Left forelimb (tissue), 1 donor: ENCODE data around the gene UROC1.
"Not testable (repeated sequence)": the region's sequence is repeated elsewhere in the genome, so short reads cannot be mapped to it uniquely, and the experiment has no call there.

Experiments
- DNase-seq: peaks from one replicate; pipeline ENCODE4 v3.0.0-alpha.2; 2018; ENCODE audit warnings: low spot score

The UROC1 gene

DNA sequence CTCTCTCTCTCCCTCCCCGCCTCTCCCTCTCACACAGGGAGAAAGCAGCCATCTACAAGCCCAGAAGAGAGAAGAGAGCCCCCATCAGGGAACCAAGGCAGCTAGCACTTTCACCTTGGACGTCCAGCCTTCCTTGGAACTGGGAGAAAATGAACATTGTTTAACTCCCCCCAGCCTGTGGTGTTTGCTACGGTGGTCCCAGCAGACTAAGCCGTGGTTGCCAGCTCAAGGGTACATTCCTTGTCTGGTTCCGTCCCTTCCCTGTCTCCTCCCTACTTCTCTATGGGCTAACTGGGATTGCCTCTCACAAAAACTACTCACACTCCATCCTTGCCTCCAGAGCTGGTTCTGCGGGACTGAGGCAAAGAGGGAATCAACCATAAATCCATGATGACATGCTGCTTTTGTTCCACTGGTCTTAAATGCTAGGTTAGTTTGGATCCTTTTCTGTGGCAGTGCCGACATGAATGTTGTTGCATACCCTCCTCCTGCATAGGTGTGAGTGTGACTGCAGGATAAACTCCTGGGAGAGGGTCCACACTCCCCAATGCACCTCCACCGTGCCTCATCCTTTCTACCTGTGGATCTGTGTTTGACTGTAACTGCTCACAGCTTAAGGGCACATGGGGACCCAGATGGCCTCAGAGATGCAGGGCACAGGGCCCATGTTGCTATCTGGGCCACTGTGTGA lies 29.1 kb upstream of the UROC1 start:
- DNase-seq = no peak

DNA sequence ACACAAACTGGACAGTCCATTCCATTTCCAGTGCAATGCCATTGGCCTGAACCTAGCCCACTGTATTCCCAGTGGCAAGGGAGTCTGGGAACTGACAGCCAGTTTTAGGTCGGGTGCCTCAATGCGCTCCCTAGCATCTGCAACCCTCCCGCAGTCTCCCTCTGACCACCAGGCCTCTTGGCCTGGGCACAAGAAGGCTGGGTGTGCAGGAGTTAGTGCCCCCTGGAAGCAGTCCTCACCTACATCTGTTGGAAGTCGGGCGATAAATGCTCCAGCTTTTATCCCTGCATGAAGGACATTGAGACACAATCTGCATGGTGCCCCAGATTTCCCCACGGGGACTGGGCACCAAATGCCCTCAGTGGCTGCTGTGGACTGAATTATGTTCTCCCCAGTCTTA lies 28.4 kb upstream of the UROC1 start:
- DNase-seq = peak; percentile 49

DNA sequence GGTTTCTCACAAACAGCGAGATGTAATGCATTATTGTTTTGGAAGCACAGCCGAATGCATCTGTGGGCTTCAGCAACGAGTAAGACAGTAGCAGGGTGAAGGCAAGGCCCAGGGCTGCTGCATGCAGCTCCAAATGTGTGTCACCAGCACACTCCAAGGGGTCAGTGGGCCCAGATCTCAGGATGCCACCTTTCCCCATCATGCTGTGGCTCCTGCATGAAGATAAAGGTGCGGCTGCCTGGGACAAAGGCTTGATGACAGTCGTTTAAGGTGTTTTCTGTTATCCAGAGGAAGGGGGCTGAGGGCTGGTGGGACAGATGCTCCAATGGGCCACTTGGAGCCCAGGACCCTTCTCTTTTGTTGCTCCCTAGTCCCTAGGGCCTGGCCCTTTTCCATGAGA lies 28.0 kb upstream of the UROC1 start:
- DNase-seq = peak; percentile 42

DNA sequence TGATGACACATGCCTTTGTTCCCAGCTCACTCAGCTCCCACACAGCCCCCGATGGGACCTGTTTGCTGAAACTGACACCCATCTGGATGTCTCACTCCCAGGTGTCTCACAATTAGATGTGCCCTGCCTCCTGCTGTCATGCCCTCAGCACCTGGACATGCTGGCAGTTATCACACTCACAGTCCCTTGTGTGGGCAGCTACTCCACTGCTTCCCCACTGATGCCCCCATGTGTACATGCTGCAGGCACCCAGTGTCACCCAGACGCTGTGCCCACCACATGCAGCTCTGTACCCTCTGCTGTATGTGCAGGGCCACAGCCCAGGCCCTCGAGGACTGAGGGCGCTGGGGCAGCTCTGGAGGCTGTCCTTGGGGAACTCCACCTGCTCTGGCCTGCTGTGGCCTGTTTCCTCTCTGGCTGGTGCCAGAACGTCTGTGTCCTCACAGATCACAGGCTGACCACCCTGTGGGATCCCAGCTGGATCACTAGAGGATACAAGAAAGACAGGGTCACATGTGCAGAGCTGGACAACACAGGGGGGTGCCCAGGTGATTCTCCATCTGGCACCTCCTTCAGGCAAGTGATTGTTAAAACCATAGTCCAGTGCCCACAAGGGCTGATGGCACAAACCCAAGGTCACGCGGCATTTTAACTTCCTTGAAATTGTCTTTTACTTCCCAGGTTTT lies 27.2 kb upstream of the UROC1 start:
- peak; percentile 44 for DNase-seq

DNA sequence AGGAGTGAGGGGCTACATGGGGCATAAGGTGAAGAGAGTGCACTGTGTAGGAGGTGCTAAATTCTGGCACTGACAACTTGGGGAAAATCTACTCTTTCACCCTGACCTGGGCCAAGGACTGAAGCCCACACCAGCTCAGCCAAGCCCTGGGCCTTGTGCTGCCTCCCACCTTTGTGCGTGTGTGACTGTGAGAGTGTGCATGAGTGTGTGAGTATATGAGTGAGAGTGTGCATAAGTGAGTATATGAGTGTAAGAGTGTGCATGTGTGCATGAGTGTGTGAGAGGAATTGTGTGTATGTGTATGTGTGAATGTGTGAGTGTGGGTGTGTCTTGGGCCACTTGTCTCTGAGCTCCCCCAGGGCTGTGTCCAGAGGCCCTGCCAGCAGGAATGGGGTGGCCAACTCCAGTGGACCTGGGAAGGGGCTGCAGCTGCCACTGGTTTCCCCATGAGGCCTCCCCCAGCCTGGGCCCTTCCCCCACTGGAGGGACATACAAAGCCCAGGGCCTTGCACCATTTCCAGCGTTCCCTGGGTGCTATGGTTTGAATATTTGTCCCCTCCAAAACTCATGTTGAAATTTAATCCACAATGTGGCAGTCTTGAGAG lies 26.0 kb upstream of the UROC1 start:
- DNase-seq = peak; percentile 57

DNA sequence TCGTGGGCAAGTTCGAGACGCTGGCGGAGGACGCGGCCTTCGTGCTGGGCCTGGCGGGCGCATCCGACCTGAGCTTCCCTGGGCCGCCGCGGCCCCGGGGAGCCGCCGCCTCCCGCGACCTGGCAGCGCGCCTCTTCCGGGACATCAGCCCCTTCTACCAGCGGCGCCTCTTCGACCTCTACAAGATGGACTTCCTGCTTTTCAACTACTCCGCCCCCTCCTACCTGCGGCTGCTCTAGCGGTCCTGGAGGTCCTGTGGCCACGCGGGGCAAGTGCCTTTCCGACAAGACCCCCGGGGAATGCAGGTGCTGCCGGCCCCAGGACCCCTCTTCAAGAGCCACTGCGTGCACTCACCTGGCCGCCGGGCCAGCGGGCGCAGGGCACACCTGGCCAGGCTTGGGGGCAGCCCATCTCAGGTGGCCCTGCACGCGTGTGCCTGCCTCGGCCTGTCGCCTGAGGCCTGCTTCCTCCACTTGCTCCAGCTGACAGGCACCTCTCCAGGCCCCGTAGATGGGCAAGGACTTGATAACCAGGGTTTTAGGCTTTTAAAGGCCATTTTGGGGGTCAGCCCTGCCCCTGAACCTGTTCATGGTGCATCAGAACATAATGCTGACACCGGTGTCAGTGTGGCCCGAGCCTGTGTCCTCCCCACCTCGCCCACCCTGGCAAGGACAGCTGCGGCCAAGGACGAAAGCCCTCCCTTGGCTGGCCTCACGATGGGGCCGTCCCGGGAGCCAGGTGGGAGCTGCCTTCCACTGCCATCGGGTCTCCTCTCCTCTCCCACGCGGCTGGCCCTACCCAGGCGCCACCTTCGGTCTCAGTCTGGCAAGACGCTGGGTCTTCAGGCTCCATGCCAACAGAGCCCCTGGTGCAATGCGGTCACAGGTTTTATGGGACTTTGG lies 25.0 kb upstream of the UROC1 start:
- DNase-seq = peak; percentile 58

DNA sequence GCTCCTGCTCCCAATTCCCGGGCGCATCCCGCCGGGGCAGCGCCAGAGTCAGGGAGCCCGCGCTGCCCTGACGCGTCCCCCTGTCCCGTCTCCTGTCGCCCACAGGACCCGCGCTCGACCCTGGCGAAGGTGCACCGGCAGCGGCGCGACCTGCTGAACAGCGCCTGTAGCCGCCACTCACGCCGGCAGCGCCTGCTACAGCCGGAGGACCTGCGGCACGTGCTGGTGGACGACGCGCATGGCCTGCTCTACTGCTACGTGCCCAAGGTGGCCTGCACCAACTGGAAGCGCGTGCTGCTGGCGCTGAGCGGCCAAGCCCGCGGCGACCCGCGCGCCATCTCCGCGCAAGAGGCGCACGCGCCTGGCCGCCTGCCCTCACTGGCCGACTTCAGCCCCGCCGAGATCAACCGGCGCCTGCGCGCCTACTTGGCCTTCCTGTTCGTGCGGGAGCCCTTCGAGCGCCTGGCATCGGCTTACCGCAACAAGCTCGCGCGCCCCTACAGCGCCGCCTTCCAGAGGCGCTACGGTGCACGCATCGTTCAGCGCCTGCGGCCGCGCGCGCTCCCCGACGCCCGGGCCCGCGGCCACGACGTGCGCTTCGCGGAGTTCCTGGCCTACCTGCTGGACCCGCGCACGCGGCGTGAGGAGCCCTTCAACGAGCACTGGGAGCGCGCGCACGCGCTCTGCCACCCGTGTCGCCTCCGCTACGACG lies 24.2 kb upstream of the UROC1 start:
- DNase-seq = peak; percentile 60

DNA sequence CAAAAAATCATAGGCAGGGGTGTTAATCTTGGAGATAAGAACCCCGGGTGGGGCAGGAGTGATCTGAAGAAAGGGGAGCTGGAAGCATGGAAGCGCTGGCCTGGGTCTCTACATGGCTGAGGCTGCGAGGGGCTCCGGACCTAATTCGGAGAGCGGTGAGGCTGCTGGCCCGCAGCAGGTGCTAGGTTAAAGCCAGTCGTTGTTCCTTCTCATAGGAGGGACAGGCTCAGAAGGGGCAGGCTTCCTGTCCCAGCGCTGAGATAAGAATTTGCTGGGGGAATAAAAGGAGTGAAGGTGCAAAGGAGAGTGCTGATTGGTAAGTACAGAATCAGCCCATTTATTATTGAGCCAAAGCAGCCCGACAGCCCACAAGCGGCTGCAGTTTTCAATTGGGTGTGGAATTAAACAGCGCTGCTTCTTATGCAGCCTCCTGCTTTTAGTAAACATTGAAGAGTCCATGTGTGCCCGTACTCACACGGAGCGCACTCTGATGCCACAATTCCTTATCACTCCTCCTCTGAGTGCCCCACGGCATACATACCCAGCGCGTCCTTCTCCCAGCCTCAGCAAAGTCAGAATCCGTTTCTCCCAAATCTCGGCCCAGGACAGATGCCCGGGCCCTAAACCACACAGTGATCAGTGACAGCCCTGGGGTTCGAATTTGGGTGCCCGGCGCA lies 23.5 kb upstream of the UROC1 start:
- DNase-seq = peak; percentile 38

DNA sequence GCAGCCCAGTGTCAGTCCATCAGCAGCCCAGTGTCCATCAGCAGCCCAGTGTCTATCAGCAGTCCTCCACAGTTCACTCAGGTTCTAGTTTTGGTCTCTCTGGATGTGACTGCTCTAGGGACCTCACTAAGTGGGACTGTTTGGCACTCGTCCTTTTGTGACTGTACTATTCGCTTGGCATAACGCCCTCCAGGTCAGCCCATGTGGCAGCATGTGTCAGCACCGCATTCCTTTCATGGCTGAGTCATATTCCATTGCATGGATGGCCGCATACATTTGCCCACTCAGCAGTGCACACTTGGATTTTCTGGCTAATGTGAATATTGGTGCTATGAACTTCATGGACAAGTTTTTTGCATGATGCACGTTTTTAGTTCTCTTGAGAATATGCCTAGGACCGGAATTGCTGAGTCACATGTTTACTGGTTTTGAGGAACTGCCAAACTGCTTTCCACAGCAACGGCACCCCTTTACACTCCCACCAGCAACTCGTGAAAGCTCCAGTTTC lies 22.8 kb upstream of the UROC1 start:
- DNase-seq = peak; percentile 41

DNA sequence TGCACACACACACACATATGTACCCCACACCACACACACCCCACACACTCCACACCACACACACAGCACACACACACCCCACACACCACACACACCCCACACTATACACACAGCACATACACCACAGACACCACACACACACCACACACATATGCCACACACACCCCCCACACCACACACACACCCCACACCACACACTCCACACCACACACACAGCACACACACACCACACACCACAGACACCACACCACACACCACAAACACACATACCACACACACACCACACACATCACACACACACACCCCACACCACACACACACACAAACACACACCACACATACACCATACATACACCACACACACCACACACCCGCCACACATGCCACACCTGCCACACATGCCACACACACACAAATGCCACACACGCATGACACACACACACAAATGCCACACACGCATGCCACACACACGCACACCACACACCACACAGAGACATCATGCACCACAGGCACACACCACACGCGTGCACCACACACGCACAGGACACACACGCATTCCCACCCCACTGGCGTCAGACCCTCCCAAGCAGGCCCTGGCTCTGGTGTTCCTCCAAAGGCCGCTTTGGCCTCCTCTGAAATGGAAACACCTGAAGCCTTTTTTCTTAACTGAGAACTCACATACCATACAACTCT lies 22.1 kb upstream of the UROC1 start:
- peak; percentile 41 for DNase-seq

DNA sequence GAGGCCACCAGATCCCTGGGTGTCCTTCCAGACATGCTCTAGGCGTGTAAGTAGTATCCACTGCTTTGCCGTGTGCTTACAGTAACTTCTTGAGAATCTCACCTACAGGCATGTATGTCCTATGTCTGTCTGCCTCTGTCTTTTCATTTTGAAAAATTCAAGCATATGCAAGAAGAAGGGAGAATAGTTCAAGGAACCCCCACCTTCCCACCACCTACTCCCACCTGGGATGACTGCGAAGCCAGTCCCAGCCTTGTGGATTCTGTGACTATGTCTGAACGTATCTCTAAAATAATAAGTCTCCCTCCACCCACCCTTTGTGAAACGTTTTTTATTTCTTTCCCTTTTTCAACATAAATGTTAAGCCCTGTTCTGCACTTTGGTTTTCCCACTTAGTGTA lies 21.4 kb upstream of the UROC1 start:
- DNase-seq = no peak

DNA sequence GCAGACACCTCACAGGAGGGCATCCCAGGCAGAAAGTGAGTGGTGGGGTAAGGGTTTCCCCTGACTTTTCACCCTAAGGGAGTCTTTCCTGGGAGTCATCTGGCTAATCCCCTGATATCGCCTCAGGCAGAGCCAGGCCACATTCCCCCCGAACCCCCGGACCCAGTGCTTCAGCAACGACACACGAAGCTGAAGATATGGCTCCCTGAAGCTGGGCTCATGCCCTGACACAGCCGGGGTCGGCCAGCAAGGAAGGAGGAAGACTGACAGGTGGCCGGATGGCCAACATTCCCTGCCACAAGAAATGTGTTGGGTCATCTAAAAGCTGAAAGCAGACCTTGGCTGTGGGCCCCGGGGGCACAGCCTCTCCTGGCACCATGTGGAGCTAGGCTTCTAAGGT lies 20.7 kb upstream of the UROC1 start:
- DNase-seq = peak; percentile 49

DNA sequence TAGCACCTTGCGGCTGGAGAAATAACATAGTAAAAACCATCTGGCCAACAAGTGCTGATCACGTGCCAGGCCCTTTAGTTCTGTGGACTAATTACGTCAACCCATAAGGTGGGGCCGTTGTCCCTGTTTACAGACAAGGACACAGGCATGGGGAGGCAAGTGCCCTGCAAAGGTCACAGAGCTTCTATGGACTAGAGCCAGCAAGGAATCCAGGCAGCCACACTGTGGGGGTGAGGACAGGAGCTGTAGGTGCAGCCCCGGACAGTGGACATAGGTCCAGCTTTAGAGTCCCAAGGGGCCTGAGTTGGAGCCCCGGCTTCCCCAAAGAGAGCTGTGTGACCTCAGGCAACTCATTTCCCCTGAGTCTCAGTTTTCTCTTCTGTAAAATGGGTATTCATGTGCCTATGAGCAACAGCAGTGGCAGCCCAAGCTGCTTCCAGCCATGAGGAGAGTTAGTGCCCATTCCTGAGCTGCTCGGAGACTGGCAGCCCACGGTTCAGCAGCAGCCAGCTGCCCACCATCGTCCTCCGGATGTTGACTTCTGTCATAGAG lies 20.2 kb upstream of the UROC1 start:
- no peak for DNase-seq

DNA sequence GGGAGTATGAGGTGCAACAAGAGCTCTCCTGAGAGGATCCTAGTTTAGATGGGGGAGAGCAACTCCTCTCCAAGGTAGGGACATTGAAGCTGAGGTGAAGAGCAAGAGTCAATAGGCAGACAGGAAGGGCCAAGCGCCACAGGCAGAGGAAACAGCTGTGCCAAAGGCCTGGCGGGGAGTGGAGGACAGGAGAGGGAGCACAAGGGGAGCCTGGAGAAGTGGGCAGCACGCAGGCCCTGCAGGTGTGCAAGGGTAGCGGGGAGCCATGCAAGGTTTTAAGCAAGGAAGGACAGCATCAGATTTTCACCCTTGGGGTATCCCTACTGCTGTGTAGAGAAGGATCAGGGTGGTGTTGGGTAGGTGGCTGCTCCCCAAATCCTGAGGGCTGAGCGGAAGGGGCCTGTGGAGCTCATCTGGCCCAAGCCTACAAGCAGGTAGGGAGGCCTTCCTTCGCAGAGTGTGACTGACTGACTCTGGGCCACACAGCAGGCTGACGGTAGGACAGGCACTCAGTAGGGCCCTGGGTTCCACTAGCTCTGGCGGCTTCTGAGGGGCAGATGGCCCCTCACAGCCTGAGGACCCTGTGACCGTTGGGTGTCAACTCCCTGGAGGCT lies 19.6 kb upstream of the UROC1 start:
- DNase-seq = no peak

DNA sequence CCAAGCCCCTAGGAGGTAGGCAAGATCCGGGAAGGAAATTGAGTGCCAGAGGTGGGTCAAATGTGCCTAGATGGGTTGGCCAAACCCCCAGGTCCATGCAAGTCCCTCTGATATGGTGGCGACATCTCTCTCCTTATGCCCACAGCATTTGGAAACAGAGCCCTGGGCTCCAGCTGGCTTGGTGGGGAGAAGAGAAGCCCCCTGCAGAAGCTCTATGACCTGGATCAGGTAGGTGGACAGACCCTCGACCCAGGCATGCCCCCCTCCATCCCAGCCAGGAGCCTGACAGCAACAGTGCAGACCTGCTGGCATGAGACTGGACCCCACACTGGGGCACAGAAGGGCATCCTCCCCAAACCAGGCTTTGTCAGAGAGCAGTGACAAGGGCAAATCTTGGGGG lies 18.6 kb upstream of the UROC1 start:
- DNase-seq = no peak

DNA sequence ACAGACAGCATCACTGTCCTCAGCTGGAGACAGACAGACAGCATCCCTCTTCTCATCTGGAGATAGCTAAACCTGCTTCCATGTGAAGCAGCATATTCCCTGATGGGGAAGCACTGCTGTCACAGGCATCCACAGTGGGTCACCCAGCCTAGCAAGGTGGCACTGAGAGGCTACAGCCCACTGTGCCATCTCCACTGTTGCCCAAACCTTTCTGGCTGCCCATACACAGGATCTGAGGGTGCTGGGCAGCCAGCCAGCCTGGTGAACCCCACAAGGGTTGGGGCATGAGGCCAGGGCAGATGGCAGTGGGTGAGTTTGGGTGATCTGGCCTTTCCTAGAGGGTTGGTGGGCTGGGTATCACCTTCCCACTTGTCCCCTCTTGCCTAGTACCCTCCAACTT lies 18.1 kb upstream of the UROC1 start:
- no peak for DNase-seq

DNA sequence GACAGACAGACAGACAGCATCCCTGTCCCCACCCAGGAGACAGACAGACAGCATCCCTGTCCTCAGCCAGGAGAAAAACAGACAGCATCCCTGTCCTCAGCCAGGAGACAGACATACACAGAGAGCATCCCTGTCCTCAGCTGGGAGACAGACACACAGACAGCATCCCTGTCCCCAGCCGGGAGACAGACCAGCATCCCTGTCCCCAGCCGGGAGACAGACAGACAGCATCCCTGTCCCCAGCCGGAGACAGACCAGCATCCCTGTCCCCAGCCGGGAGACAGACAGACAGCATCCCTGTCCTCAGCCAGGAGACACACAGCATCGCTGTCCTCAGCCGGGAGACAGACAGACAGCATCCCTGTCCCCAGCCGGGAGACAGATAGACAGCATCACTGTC lies 17.1 kb upstream of the UROC1 start:
- DNase-seq = not testable (repeated sequence)

DNA sequence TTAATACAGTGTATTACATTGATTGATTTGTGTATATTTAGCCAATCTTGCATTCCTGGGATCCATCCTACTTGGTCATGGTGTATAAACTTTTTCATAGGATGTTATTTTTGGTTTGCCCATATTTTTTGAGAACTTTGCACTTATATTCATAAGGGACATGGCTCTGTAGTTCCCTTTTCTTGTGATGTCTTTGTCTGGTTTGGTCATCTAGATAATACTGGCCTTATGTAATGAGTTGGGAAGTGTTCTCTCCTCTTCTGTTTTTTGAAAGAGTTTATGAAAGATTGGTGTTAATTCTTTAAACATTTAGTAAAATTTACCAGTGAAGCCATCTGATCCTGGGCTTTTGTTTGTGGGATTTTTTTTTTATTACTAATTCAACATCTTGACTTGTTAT lies 15.9 kb upstream of the UROC1 start:
- DNase-seq = no peak

DNA sequence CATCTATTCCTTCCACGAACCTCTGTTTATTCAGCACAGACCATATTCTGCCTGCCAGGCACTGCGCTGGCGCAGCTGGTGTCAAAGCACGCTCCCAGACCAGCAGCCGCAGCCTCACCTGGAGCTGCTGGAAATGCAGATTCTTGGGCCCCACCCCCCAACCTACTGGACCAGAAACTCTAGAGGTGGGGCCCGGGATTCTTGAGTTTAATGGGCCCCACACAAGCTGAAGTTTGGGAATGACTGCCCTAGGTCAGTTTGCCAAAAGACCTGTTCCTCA lies 13.4 kb upstream of the UROC1 start:
- DNase-seq = no peak
